GM12875 (cell line): ENCODE measurements around the gene APRT.

ENCODE experiments used
- H3K4me3 ChIP-seq: one replicate; pipeline ENCODE4 v1.5.1; 2011; ENCODE audit warnings: low read depth, low read length, control low read depth
- TF ChIP-seq, protein P1 (sequence below): IDR thresholded peaks from 2 replicates; pipeline ENCODE4 v1.5.1; 2011; ENCODE audit warnings: low read depth, mild to moderate bottlenecking, control low read depth, inconsistent platforms, low read length, moderate library complexity, borderline replicate concordance; ENCODE audit not compliant: insufficient read depth

APRT gene

DNA sequence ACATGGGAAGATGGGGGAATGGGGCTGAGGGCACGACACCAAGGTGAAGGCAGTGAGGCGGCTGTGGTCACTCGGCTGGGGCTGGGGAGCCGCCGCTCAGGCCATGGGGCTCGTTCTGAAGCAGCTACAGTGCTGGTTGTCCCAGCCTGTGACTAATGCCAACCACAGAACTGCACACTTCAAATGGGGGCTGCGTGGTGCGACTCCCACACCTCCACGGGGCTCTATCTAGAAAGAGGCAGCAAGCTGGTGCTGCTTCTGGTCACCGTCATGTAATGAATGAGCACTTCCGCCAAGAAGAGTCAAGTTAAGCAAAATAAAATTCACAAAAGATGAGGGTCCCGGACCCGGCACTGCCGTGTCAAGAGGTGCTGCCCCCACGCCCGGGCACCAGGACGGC, 25.1 kb upstream of the APRT start:
- no peak overlapping the region for H3K4me3 ChIP-seq
- TF ChIP-seq, protein P1, sequence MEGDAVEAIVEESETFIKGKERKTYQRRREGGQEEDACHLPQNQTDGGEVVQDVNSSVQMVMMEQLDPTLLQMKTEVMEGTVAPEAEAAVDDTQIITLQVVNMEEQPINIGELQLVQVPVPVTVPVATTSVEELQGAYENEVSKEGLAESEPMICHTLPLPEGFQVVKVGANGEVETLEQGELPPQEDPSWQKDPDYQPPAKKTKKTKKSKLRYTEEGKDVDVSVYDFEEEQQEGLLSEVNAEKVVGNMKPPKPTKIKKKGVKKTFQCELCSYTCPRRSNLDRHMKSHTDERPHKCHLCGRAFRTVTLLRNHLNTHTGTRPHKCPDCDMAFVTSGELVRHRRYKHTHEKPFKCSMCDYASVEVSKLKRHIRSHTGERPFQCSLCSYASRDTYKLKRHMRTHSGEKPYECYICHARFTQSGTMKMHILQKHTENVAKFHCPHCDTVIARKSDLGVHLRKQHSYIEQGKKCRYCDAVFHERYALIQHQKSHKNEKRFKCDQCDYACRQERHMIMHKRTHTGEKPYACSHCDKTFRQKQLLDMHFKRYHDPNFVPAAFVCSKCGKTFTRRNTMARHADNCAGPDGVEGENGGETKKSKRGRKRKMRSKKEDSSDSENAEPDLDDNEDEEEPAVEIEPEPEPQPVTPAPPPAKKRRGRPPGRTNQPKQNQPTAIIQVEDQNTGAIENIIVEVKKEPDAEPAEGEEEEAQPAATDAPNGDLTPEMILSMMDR = no peak

DNA sequence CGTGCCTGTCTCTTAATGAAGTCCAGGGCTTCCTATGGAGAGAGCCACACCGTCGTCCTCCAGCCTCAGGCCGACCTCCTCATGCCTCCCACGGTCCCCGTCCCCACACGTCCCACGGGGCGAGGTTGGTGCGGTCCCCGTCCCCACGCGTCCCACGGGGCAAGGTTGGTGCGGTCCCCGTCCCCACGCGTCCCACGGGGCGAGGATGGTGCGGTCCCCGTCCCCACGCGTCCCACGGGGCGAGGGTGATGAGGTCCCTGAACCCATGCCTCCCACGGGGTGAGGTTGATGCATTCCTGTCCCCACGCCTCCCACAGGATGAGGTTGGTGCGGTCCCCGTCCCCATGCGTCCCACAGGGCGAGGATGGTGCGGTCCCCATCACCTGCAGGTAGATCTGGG, 24.1 kb upstream of the APRT start:
- TF ChIP-seq, protein P1 = no peak
- H3K4me3 ChIP-seq = no peak overlapping the region

DNA sequence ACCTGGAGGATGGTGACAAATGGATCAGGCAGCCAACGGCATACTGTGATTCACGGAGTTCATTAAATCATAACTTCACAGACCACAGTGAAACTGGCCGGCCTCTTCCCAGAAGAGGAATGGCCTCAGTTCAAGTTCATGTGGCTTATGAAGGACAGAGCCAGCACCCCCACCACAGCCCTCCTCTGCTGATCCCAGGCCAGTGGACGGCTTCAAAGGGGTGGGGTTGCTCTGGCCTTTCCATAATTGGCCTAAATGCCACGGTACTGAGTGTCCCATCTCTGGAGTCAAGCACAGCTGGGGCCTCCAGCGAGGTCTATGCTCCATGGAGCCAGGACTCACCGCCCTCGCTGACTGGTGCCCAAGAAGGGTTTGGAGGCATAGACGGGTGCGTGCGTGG, 23.7 kb upstream of the APRT start:
- TF ChIP-seq, protein P1 = no peak
- H3K4me3 ChIP-seq = no peak overlapping the region

DNA sequence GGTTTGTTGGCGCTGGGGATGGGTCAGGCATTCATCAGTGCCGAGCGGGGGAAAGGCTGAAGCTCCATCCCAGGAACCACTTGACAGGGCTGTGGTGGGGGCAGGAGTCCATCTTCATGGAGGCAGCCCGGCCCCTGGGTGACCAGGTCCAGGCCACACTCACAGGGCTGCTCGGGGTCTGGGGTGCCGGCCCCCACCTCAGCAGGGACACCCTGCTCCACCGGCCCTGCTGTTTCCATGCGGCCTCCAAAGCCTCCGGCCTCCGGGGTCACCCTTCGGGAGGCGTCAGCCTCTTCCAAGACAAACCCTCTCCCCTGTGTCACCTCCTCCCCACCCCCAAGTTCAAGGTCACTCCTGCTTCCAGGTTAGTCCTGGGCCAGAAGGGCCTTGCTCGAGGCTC, 22.9 kb upstream of the APRT start:
- TF ChIP-seq, protein P1 = no peak

DNA sequence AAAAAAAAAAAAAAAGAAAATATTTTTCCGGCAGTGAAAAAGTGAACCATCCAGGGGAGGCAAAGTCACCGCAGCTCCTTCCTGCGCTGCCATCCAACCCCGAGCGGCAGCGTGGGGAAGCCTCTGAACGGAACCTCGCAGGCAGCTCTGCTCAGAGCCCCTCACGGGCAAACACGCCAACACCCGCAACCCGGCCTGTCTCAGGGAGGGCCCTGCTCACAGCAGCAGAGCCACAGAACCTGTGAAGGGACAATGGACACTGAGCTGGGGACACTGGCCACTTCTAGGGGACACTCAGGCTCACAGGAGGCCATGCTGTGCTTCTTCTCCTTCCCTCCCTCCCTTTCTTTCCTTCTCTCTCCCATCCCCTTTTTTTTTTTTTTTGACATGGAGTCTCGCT, 21.4 kb upstream of the APRT start:
- TF ChIP-seq, protein P1 = no peak
- H3K4me3 ChIP-seq = no peak overlapping the region

More for the DNA sequence above, 22.9 kb upstream of the APRT start:
- H3K4me3 ChIP-seq = no peak overlapping the region

DNA sequence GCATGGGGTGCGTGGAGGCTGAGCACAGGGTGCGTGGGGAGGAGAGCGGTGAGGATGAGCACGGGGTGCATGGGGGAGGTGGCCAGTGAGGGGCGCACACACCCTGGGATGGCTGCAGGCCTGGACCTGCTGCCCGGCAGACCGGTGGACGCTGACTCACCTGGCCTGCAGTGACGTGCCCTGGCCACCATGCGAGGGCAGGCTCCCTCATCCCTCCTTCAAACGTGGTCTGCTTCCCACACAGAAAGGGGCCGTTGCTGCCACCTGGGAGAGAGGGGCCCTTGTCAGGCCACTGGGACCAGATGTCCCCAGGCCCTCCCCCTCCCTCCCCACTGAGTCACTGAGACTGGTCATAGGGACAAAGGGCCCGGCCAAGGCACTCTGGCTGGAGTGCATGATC, 20.1 kb upstream of the APRT start:
- H3K4me3 ChIP-seq = no peak overlapping the region
- TF ChIP-seq, protein P1 = no peak

DNA sequence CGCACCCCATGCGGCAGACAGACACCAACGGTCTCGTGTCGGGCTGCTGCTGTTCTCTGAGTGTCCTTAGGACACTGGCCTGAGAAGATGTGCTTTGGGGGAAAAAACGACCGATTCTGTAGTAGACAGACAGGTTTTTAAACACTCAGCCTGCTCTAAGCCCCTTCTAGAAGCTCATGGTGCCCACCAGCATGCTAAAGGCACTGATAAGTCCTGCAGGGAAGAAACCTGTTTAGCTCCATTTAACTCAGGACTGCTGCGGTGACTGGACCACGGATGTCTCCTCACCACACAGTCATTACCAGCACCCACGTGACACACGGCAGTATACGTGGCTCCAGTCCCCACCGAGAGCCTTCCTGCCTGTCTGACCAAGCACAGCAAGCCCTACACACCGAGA, 19.1 kb upstream of the APRT start:
- H3K4me3 ChIP-seq = no peak overlapping the region
- TF ChIP-seq, protein P1 = no peak
